ENCODE data around the gene RHEB. TPM values are rescaled to one million over a fixed set of nuclear protein-coding genes. Genes with fewer than 3 reads are reported as not detected.

Gene RHEB
- total RNA-seq, 1 donor from 2014 or later, result 143 TPM

- DNase-seq (ENCODE audit: low read depth), result no peak
- H2AFZ ChIP-seq (ENCODE audit: low read depth, low read length), result no peak overlapping the region
- peaks cover 30% of the 10 kb centered on the region for H3K4me1 ChIP-seq (ENCODE audit: insufficient read depth, low read length)
- H3K4me1 Mint-ChIP-seq (ENCODE audit: low read depth, unreplicated experiment), result peaks cover 19% of the 10 kb centered on the region
- H4K20me1 ChIP-seq (ENCODE audit: insufficient read depth, low read length), result no peaks in the 10 kb centered on the region
- H3K4me3 ChIP-seq (ENCODE audit: insufficient read depth, low read depth, low read length), result no peak overlapping the region
- no peaks in the 10 kb centered on the region for H3K79me2 ChIP-seq (ENCODE audit: insufficient read depth, low read length)
- H3K4me3 Mint-ChIP-seq (ENCODE audit: unreplicated experiment), result no peak overlapping the region
- peaks cover 18% of the 10 kb centered on the region for H3K9me3 ChIP-seq (ENCODE audit: insufficient read depth, low read depth, low read length)
- TF ChIP-seq EZH2 (IDR thresholded peaks at IDR 0.05; ENCODE audit: insufficient read depth, low read length), result no peak
- no peak for TF ChIP-seq CTCF (IDR thresholded peaks at IDR 0.05; ENCODE audit: insufficient read depth, low read depth, low read length)
- H3K9ac ChIP-seq (ENCODE audit: low read length), result no peak overlapping the region
- H3K27me3 Mint-ChIP-seq (ENCODE audit: low read depth, unreplicated experiment), result peaks cover 19% of the 10 kb centered on the region
- no peak for FAIRE-seq
- no peak overlapping the region for H3K27ac Mint-ChIP-seq (ENCODE audit: unreplicated experiment)
- H3K9me3 Mint-ChIP-seq (ENCODE audit: unreplicated experiment), result peaks cover 18% of the 10 kb centered on the region
- no peak overlapping the region for H3K4me2 ChIP-seq (ENCODE audit: low read length)
- H3K27ac ChIP-seq (ENCODE audit: low read depth, low read length), result no peak overlapping the region
- H3K36me3 ChIP-seq (ENCODE audit: insufficient read depth, low read length), result no peaks in the 10 kb centered on the region
- H3K36me3 Mint-ChIP-seq (ENCODE audit: low read depth, unreplicated experiment), result peaks cover 1% of the 10 kb centered on the region
- H3K27me3 ChIP-seq (ENCODE audit: insufficient read depth, low read length), result peaks cover 4% of the 10 kb centered on the region
Observed at GRCh38 chr7:151423936-151424335, 95.8 kb downstream of the RHEB start.

DNA sequence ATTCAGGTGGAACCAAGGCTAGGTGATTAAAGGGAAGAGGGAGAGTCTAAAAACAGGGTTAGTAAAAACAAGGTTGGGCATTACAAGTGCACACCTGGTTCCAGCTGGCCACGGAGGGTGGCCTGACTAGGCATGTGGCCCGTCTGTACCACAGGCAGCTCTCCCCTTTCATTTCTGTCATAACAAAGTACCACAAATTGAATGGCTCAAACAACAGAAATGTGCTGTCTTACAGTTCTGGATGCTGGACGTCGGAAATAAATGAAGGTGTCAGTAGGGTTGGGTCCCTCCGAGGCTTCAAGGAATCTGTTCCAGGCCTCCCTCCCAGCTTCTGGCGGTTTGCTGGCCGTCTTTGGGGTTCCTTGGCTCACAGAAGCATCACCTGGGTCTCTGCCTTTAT lies 96.5 kb downstream of the RHEB start:
- Mint-ChIP-seq H3K4me3 (ENCODE audit: unreplicated experiment) (no peak overlapping the region), H3K9me3 (ENCODE audit: unreplicated experiment) (peaks cover 18% of the 10 kb centered on the region), H3K27me3 (ENCODE audit: low read depth, unreplicated experiment) (peaks cover 19% of the 10 kb centered on the region), H3K4me1 (ENCODE audit: low read depth, unreplicated experiment) (peaks cover 13% of the 10 kb centered on the region), H3K27ac (ENCODE audit: unreplicated experiment) (no peak overlapping the region), H3K36me3 (ENCODE audit: low read depth, unreplicated experiment) (peaks cover 1% of the 10 kb centered on the region)
- Histone ChIP-seq H4K20me1 (ENCODE audit: insufficient read depth, low read length) (no peaks in the 10 kb centered on the region), H3K27me3 (ENCODE audit: insufficient read depth, low read length) (peaks cover 4% of the 10 kb centered on the region), H3K9me3 (ENCODE audit: insufficient read depth, low read depth, low read length) (peaks cover 18% of the 10 kb centered on the region), H3K4me2 (ENCODE audit: low read length) (no peak overlapping the region), H3K79me2 (ENCODE audit: insufficient read depth, low read length) (no peaks in the 10 kb centered on the region), H3K9ac (ENCODE audit: low read length) (no peak overlapping the region), H3K36me3 (ENCODE audit: insufficient read depth, low read length) (no peaks in the 10 kb centered on the region), H3K4me1 (ENCODE audit: insufficient read depth, low read length) (peaks cover 23% of the 10 kb centered on the region), H3K4me3 (ENCODE audit: insufficient read depth, low read depth, low read length) (no peak overlapping the region), H2AFZ (ENCODE audit: low read depth, low read length) (no peak overlapping the region), H3K27ac (ENCODE audit: low read depth, low read length) (no peak overlapping the region)
- no peak for TF ChIP-seq CTCF (IDR thresholded peaks at IDR 0.05; ENCODE audit: insufficient read depth, low read depth, low read length)
- TF ChIP-seq EZH2 (IDR thresholded peaks at IDR 0.05; ENCODE audit: insufficient read depth, low read length), result no peak
- FAIRE-seq, result no peak
- no peak for DNase-seq (ENCODE audit: low read depth)

- Mint-ChIP-seq H3K27me3 (ENCODE audit: low read depth, unreplicated experiment) (peaks cover 18% of the 10 kb centered on the region), H3K4me3 (ENCODE audit: unreplicated experiment) (no peak overlapping the region), H3K27ac (ENCODE audit: unreplicated experiment) (peak overlapping the region; percentile 14), H3K36me3 (ENCODE audit: low read depth, unreplicated experiment) (no peaks in the 10 kb centered on the region), H3K9me3 (ENCODE audit: unreplicated experiment) (peaks cover 21% of the 10 kb centered on the region), H3K4me1 (ENCODE audit: low read depth, unreplicated experiment) (peaks cover 7% of the 10 kb centered on the region)
- Histone ChIP-seq H3K27me3 (ENCODE audit: insufficient read depth, low read length) (peaks cover 4% of the 10 kb centered on the region), H4K20me1 (ENCODE audit: insufficient read depth, low read length) (no peaks in the 10 kb centered on the region), H3K27ac (ENCODE audit: low read depth, low read length) (no peak overlapping the region), H3K9ac (ENCODE audit: low read length) (no peak overlapping the region), H3K4me3 (ENCODE audit: insufficient read depth, low read depth, low read length) (no peak overlapping the region), H2AFZ (ENCODE audit: low read depth, low read length) (no peak overlapping the region), H3K4me1 (ENCODE audit: insufficient read depth, low read length) (peaks cover 16% of the 10 kb centered on the region), H3K36me3 (ENCODE audit: insufficient read depth, low read length) (no peaks in the 10 kb centered on the region), H3K4me2 (ENCODE audit: low read length) (no peak overlapping the region), H3K79me2 (ENCODE audit: insufficient read depth, low read length) (no peaks in the 10 kb centered on the region), H3K9me3 (ENCODE audit: insufficient read depth, low read depth, low read length) (peaks cover 21% of the 10 kb centered on the region)
- TF ChIP-seq CTCF (IDR thresholded peaks at IDR 0.05; ENCODE audit: insufficient read depth, low read depth, low read length), result no peak
- no peak for TF ChIP-seq EZH2 (IDR thresholded peaks at IDR 0.05; ENCODE audit: insufficient read depth, low read length)
- no peak for FAIRE-seq
- DNase-seq (ENCODE audit: low read depth), result no peak
Observed at GRCh38 chr7:151422212-151422611, 97.5 kb downstream of the RHEB start.

Measured in astrocyte (in vitro differentiated cells and primary cell).